PC-3 (cell line): Measurements from ENCODE around the gene PLXNA3. TPM values are rescaled to one million over a fixed set of nuclear protein-coding genes. Genes with fewer than 3 reads are reported as not detected.
A peak's percentile ranks its signal among the peaks of the same experiment; 100 is the strongest.

ENCODE experiments used
- ATAC-seq: fragments of 200-7000 bp; cut with Tn5 transposase; 2 replicates; pipeline ENCODE4 v1.9.1; 2020; ENCODE audit warnings: mild to moderate bottlenecking, moderate library complexity
- BruUV-seq: library from RNA; stranded (reverse); fragments of 400-500 nt; replicated peaks from 2 replicates; lab custom pipeline; 2021; lab: Mats Ljungman, UMichigan
- CTCF ChIA-PET: fragments of 300-600 bp; sonication (Branson Sonifier 250); formaldehyde crosslinking; loops from one replicate; lab custom pipeline; 2022; ENCODE audit warnings: antibody characterized with exemption; lab: Charles Lee
- POLR2A ChIA-PET: fragments of 300-600 bp; sonication (Branson Sonifier 250); formaldehyde crosslinking; loops from one replicate; lab custom pipeline; 2022; ENCODE audit warnings: antibody characterized with exemption; ENCODE audit not compliant: unreplicated experiment; lab: Charles Lee
- DNase-seq: peaks from one replicate; pipeline ENCODE4 v3.0.0-alpha.2; 2015
- H2AFZ ChIP-seq: fragments of 300-600 bp; sonication (generic); 2 replicates; pipeline ENCODE4 v1.6.0; 2016; ENCODE audit warnings: antibody characterized with exemption, low read length
- H3F3A ChIP-seq: fragments of 300-600 bp; sonication (generic); one replicate; pipeline ENCODE4 v1.6.0; 2017; ENCODE audit warnings: antibody characterized with exemption, low read length, control low read depth, mild to moderate bottlenecking; ENCODE audit not compliant: unreplicated experiment
- H3K27ac ChIP-seq: fragments of 300-600 bp; sonication (generic); 2 replicates; pipeline ENCODE4 v1.5.1; 2016; ENCODE audit warnings: mild to moderate bottlenecking, low read length
- H3K27me3 ChIP-seq: fragments of 300-600 bp; sonication (generic); 2 replicates; pipeline ENCODE4 v1.6.1; 2016; ENCODE audit warnings: low read length, mixed read lengths
- H3K36me3 ChIP-seq: fragments of 300-600 bp; sonication (generic); 2 replicates; pipeline ENCODE4 v1.6.1; 2016; ENCODE audit warnings: low read depth, mixed run types, low read length, mixed read lengths
- H3K4me1 ChIP-seq: fragments of 300-600 bp; sonication (generic); 2 replicates; pipeline ENCODE4 v1.5.1; 2016; ENCODE audit warnings: low read length; ENCODE audit not compliant: insufficient read depth
- H3K4me2 ChIP-seq: fragments of 300-600 bp; sonication (generic); 2 replicates; pipeline ENCODE4 v1.6.0; 2016; ENCODE audit warnings: low read length
- H3K4me3 ChIP-seq: fragments of 300-600 bp; sonication (generic); 2 replicates; pipeline ENCODE4 v1.5.1; 2016; ENCODE audit warnings: mild to moderate bottlenecking, low read length, mixed read lengths
- H3K79me2 ChIP-seq: fragments of 300-600 bp; sonication (generic); 2 replicates; pipeline ENCODE4 v1.6.1; 2017; ENCODE audit warnings: low read length, mixed read lengths
- H3K9ac ChIP-seq: fragments of 300-600 bp; sonication (generic); 2 replicates; pipeline ENCODE4 v1.6.0; 2016; ENCODE audit warnings: mild to moderate bottlenecking, low read length
- H3K9me2 ChIP-seq: fragments of 300-600 bp; sonication (generic); replicated peaks from 2 replicates; pipeline ENCODE4 v1.6.1; 2016; ENCODE audit warnings: mixed run types, low read length, mixed read lengths
- H3K9me3 ChIP-seq: fragments of 300-600 bp; sonication (generic); 2 replicates; pipeline ENCODE4 v1.6.1; 2016; ENCODE audit warnings: low read length, mixed read lengths
- H4K20me1 ChIP-seq: fragments of 300-600 bp; sonication (generic); 2 replicates; pipeline ENCODE4 v1.6.1; 2016; ENCODE audit warnings: low read length, mixed read lengths
- EZH2 ChIP-seq: fragments of 300-600 bp; sonication (generic); IDR thresholded peaks from one replicate; pipeline ENCODE4 v1.6.1; 2017; ENCODE audit warnings: antibody characterized with exemption, mild to moderate bottlenecking, low read length; ENCODE audit not compliant: unreplicated experiment
- EZH2phosphoT487 ChIP-seq: fragments of 300-600 bp; sonication (generic); IDR thresholded peaks from 2 replicates; pipeline ENCODE4 v1.6.1; 2018; ENCODE audit warnings: mild to moderate bottlenecking, antibody characterized with exemption, low read length, borderline replicate concordance
- intact Hi-C: fragments of 100-400 bp; cut with micrococcal nuclease; formaldehyde crosslinking; loops from 2 replicates; pipeline ENCODE4 v1.9.0; 2023
- total RNA-seq: library from RNA; depleted of rRNA; stranded (reverse); fragments of >200 nt; gene quantifications from 2 replicates; pipeline ENCODE4 v1.2.3, GENCODE V29; 2014
- TF ChIP-seq, protein P1 (sequence below): fragments of 300-600 bp; sonication (generic); conservative IDR thresholded peaks from 2 replicates; pipeline ENCODE4 v1.5.1; 2017; ENCODE audit warnings: antibody characterized with exemption, low read depth, mild to moderate bottlenecking, low read length

PLXNA3 gene
- total RNA-seq, 1 experiment from 2014 or later = 5.3 TPM

GRCh38 chrX:154449618-154450017 lies 8.5 kb upstream of the PLXNA3 start:
- POLR2A ChIA-PET = no interaction called here
- no TSS peak for BruUV-seq
- Histone ChIP-seq H3K9me3 (no peaks in the 10 kb centered on the region), H3K27me3 (no peaks in the 10 kb centered on the region), H3F3A (no peaks in the 10 kb centered on the region), H2AFZ (no peak overlapping the region), H3K27ac (no peak overlapping the region), H3K9ac (no peak overlapping the region), H3K9me2 (no peaks in the 10 kb centered on the region), H3K4me2 (no peak overlapping the region), H3K4me3 (no peak overlapping the region), H3K4me1 (peaks cover 8% of the 10 kb centered on the region), H3K79me2 (peaks cover 13% of the 10 kb centered on the region), H3K36me3 (peaks cover 6% of the 10 kb centered on the region; the same call in 1 of the 2 replicates), H4K20me1 (no peaks in the 10 kb centered on the region)
- ATAC-seq (no peak), DNase-seq (no peak)
- CTCF ChIA-PET = no interaction called here
- intact Hi-C loops = loop anchor here (10.0 kb wide), 1 partner anchor 55 kb away; the partner anchor contains the start of gene RPL10
- TF ChIP-seq, protein P1, sequence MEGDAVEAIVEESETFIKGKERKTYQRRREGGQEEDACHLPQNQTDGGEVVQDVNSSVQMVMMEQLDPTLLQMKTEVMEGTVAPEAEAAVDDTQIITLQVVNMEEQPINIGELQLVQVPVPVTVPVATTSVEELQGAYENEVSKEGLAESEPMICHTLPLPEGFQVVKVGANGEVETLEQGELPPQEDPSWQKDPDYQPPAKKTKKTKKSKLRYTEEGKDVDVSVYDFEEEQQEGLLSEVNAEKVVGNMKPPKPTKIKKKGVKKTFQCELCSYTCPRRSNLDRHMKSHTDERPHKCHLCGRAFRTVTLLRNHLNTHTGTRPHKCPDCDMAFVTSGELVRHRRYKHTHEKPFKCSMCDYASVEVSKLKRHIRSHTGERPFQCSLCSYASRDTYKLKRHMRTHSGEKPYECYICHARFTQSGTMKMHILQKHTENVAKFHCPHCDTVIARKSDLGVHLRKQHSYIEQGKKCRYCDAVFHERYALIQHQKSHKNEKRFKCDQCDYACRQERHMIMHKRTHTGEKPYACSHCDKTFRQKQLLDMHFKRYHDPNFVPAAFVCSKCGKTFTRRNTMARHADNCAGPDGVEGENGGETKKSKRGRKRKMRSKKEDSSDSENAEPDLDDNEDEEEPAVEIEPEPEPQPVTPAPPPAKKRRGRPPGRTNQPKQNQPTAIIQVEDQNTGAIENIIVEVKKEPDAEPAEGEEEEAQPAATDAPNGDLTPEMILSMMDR = no peak
- TF ChIP-seq EZH2phosphoT487 (no peak), EZH2 (no peak)

DNA sequence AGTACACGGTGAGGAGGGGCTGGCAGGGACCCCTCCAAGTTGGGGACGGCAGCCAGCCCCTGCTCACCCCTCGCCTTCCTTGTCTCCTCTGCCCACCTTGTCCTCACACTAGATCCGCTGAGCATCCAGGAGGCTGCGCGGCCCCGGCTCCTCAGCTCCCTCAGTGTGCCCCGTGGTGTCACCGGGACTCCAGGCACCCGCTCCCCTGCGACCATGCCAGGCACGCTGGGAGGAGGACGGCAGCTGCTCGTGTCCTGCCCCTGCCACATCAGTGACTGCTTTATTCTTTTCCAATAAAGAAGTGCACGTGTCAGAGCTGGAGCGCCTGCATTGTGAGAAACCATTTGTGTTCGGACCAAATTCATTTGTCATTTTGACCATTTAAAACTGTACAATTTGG lies 7.8 kb upstream of the PLXNA3 start:
- TSS peak; percentile 70 for BruUV-seq
- Histone ChIP-seq H3K9me2 (no peaks in the 10 kb centered on the region), H3F3A (no peaks in the 10 kb centered on the region), H3K4me2 (no peak overlapping the region), H3K27me3 (no peaks in the 10 kb centered on the region), H3K79me2 (peaks cover 6% of the 10 kb centered on the region), H3K36me3 (peaks cover 6% of the 10 kb centered on the region; the same call in 1 of the 2 replicates), H3K27ac (no peak overlapping the region), H3K4me3 (no peak overlapping the region), H3K9me3 (no peaks in the 10 kb centered on the region), H2AFZ (no peak overlapping the region), H4K20me1 (no peaks in the 10 kb centered on the region), H3K9ac (no peak overlapping the region), H3K4me1 (peaks cover under 1% of the 10 kb centered on the region)
- DNase-seq = no peak
- ATAC-seq = no peak
- ChIA-PET POLR2A (no interaction called here), CTCF (no interaction called here)
- intact Hi-C loops = loop anchor here (10.0 kb wide), 1 partner anchor 56 kb away; the partner anchor contains the start of gene RPL10
- TF ChIP-seq EZH2 (no peak), EZH2phosphoT487 (no peak)
- TF ChIP-seq, protein P1 = no peak

DNA sequence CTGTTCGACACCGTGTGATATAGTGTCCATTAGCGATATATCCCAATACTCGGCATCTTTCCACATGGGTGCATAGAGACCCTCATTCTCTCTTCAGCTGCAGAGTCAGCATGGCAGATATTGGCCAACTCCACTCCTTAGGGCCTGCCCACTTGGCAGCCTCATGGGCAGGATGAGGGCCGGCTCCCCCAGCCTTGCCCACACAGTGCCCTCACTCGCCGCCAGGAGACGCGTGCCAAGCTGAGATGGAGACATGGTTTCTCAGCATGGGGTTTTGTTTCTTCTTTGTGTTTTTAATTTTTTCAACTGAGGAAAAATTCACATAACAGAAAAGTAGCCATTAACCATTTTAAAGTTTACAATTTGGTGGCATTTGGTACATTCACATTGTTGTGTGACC lies 5.3 kb upstream of the PLXNA3 start:
- H3K9me2 ChIP-seq = no peaks in the 10 kb centered on the region
- ATAC-seq = no peak
- intact Hi-C loops = loop anchor here (10.0 kb wide), 1 partner anchor 58 kb away; the partner anchor contains the start of gene RPL10
- no peak for DNase-seq
- no peaks in the 10 kb centered on the region for H3K79me2 ChIP-seq
- H4K20me1 ChIP-seq = no peaks in the 10 kb centered on the region
- H3K9ac ChIP-seq = no peak overlapping the region
- H3K27ac ChIP-seq = no peak overlapping the region
- no peaks in the 10 kb centered on the region for H3K9me3 ChIP-seq
- peaks cover 6% of the 10 kb centered on the region; the same call in 1 of the 2 replicates for H3K36me3 ChIP-seq
- no peaks in the 10 kb centered on the region for H3K4me1 ChIP-seq
- TF ChIP-seq EZH2 = no peak
- no peaks in the 10 kb centered on the region for H3F3A ChIP-seq
- no peak overlapping the region for H3K4me3 ChIP-seq
- no TSS peak for BruUV-seq
- no peaks in the 10 kb centered on the region for H3K27me3 ChIP-seq
- H3K4me2 ChIP-seq = no peak overlapping the region
- ChIA-PET CTCF (no interaction called here), POLR2A (interaction anchor here (0.6 kb wide), 1 partner anchor 74 kb away, joined by 8 read pairs; no protein-coding TSS in a partner anchor)
- no peak overlapping the region for H2AFZ ChIP-seq
